ENCODE measurements around the gene CC2D2A.

Gene CC2D2A

GRCh38 chr4:15469402-15470127, at the start of gene CC2D2A:
Gene CC2D2A (plus strand): TSS chr4:15469882. CDS start chr4:15475933, 6,051 bp downstream.
- DNase-seq (ENCODE audit: low spot score) = peak; percentile 72

- DNase-seq (ENCODE audit: low spot score) = peak; percentile 56
Measured at GRCh38 chr4:15420642-15421041, 49.0 kb upstream of the CC2D2A start.

- DNase-seq (ENCODE audit: low spot score) = no peak
Measured at GRCh38 chr4:15423285-15423711, 46.4 kb upstream of the CC2D2A start.

- no peak for DNase-seq (ENCODE audit: low spot score)
Measured at GRCh38 chr4:15425520-15425919, 44.2 kb upstream of the CC2D2A start.

GRCh38 chr4:15427161-15427560, 42.5 kb upstream of the CC2D2A start:
- no peak for DNase-seq (ENCODE audit: low spot score)

GRCh38 chr4:15427701-15428100, 42.0 kb upstream of the CC2D2A start, which contains the start of gene C1QTNF7:
Gene C1QTNF7 (plus strand): TSS chr4:15428033. CDS start chr4:15435744, 7,711 bp downstream.
- no peak for DNase-seq (ENCODE audit: low spot score)

- no peak for DNase-seq (ENCODE audit: low spot score)
Measured at GRCh38 chr4:15428611-15429010, 41.1 kb upstream of the CC2D2A start.

GRCh38 chr4:15434091-15434490, 35.6 kb upstream of the CC2D2A start:
- peak; percentile 8 for DNase-seq (ENCODE audit: low spot score)

- DNase-seq (ENCODE audit: low spot score) = no peak
Measured at GRCh38 chr4:15434676-15435075, 35.0 kb upstream of the CC2D2A start.

GRCh38 chr4:15436513-15436912, 33.2 kb upstream of the CC2D2A start:
- DNase-seq (ENCODE audit: low spot score) = no peak

GRCh38 chr4:15438939-15439524, 30.6 kb upstream of the CC2D2A start:
- DNase-seq (ENCODE audit: low spot score) = no peak

- DNase-seq (ENCODE audit: low spot score) = no peak
Measured at GRCh38 chr4:15443371-15444160, 26.1 kb upstream of the CC2D2A start.

GRCh38 chr4:15444276-15444675, 25.4 kb upstream of the CC2D2A start:
- no peak for DNase-seq (ENCODE audit: low spot score)

- DNase-seq (ENCODE audit: low spot score) = no peak
Measured at GRCh38 chr4:15444879-15445547, 24.7 kb upstream of the CC2D2A start.

GRCh38 chr4:15451181-15451865, 18.4 kb upstream of the CC2D2A start:
- DNase-seq (ENCODE audit: low spot score) = no peak

GRCh38 chr4:15451866-15452765, 17.6 kb upstream of the CC2D2A start:
- DNase-seq (ENCODE audit: low spot score) = peak; percentile 89

- DNase-seq (ENCODE audit: low spot score) = peak; percentile 65
Measured at GRCh38 chr4:15455290-15455689, 14.4 kb upstream of the CC2D2A start.

- peak; percentile 59 for DNase-seq (ENCODE audit: low spot score)
Measured at GRCh38 chr4:15457406-15458201, 12.1 kb upstream of the CC2D2A start.

- no peak for DNase-seq (ENCODE audit: low spot score)
Measured at GRCh38 chr4:15458616-15459015, 11.1 kb upstream of the CC2D2A start.

GRCh38 chr4:15459706-15460105, 10.0 kb upstream of the CC2D2A start:
- DNase-seq (ENCODE audit: low spot score) = no peak
